ENCODE results near the gene YY2. TPM values are rescaled to one million over a fixed set of nuclear protein-coding genes. Genes with fewer than 3 reads are reported as not detected.
"Not testable (repeated sequence)": the region's sequence is repeated elsewhere in the genome, so short reads cannot be mapped to it uniquely, and the experiment has no call there.

YY2 gene
- polyA plus RNA-seq, 2 of the 4 experiments (the other 2 are of a cell fraction), result 1.8 to 3.2 TPM

DNA sequence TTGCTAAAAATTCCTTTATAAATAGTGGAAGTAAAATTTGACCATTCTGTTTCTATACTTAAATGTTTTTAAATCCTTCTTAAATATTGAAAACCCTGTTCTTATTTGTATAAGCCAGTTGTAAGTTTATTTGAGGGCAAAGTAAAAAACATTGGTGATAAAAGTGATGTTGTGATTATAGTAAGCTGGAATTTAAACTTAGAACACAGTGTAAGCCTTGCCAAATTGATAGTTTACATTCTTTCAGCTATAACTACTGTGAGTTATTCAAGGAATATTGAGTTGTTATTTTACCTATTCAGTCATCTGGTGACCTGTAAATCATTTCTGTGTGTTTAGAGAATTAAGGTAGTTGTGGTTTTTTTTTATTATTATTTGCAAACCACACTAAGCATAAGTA lies 9.6 kb downstream of the YY2 start:
- DNase-seq (ENCODE audit: low read depth in 1 of 2, low spot score in 1 of 2) (no peak), ATAC-seq (no peak), FAIRE-seq (peak; percentile 13)
- H3K4me3 ChIP-seq, result no peak overlapping the region
- H3K4me2 ChIP-seq, result no peak overlapping the region
- TF ChIP-seq NPAS2 (CRISPR knock-in tag; IDR thresholded peaks at IDR 0.05; ENCODE audit: borderline replicate concordance) (no peak), CEBPB (IDR thresholded peaks at IDR 0.05) (no peak), ZSCAN20 (CRISPR knock-in tag; IDR thresholded peaks at IDR 0.05) (no peak)
- ChIA-PET POLR2A (no interaction called here), CTCF (no interaction called here)
- no peaks in the 10 kb centered on the region for H3K4me1 ChIP-seq
- no peak overlapping the region for H3K27ac ChIP-seq
- H3K9me3 ChIP-seq, result no peaks in the 10 kb centered on the region

DNA sequence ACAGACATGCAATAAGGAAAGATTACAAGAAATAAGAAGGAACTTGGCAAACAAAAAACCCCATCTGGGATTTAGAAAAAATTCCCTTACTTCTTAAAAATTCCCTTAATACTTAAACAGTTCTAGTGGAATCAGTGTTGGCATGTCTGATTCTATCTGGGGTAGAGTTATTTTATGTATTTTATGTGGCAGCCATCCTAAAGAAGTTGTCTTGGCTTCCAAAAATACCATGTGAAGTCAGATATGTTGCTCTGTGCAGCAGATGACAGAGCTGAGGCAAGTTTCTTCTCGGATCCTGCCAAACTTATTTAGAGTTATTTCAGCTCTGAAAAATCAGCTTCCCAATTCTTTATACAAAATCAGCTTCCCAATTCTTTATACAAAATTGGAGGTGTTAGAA lies 14.7 kb downstream of the YY2 start:
- H3K4me3 ChIP-seq, result no peak overlapping the region
- ATAC-seq (no peak), FAIRE-seq (no peak), DNase-seq (ENCODE audit: low read depth in 1 of 2, low spot score in 1 of 2) (no peak)
- POLR2A ChIA-PET, result no interaction called here
- CTCF ChIA-PET, result interaction anchor here (0.7 kb wide), 1 partner anchor 10 kb away, joined by 3 read pairs; no protein-coding TSS in a partner anchor
- TF ChIP-seq HEYL (CRISPR knock-in tag; IDR thresholded peaks at IDR 0.05) (no peak), KDM5A (IDR thresholded peaks at IDR 0.05) (no peak), TP53 (CRISPR knock-in tag; IDR thresholded peaks at IDR 0.05) (no peak), ZSCAN20 (CRISPR knock-in tag; IDR thresholded peaks at IDR 0.05) (no peak), POLR2AphosphoS2 (conservative IDR thresholded peaks at IDR 0.05; ENCODE audit: low read length) (no peak)
- no peaks in the 10 kb centered on the region for H3K4me1 ChIP-seq
- H3K27ac ChIP-seq, result no peak overlapping the region
- no peak overlapping the region for H3K4me2 ChIP-seq
- no peaks in the 10 kb centered on the region for H3K9me3 ChIP-seq
- 100% methylated on average over 1 of the region's 1 CpG for WGBS (ENCODE audit: missing lambda C conversion rate)

DNA sequence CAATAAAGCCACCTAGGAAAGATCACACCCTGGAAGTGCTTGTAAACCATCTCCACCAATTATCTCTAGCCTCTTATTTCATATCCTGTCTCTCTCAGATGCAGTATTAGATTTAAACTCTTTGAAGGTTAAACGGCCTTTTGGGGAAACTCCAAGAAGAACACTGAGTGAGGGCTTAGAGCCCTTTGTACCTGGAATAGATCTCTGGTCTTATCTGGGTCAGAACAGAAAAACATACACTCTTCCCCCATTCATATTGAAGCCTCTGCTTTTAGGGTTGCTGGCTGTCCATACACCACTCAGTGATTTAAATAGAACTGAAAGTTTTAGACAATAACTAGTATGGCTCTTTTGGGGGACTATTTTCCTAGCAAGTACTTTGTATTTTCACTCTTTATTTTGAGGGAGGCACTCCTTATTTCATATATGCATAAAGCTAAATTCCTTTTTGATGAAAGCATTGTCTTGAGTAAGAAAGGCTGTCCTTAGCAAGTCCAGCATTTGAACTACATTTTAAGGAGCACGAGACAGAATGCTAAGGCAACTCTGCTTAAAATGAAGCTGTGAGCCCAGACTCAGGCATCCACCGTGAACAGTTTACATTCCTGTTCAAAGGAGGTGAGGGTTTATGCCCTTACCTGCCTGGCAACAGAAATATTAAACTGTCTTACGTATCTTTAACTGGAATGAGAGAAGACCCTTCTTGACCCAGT lies 17.4 kb downstream of the YY2 start:
- Histone ChIP-seq H3K9me3 (no peaks in the 10 kb centered on the region), H3K4me2 (no peak overlapping the region), H3K4me1 (no peaks in the 10 kb centered on the region), H3K4me3 (no peak overlapping the region), H3K27ac (no peak overlapping the region)
- POLR2A ChIA-PET, result no interaction called here
- DNase-seq (ENCODE audit: low read depth in 1 of 2, low spot score in 1 of 2) (no peak), ATAC-seq (no peak), FAIRE-seq (no peak)
- CTCF ChIA-PET, result no interaction called here
- 91% methylated on average over 4 of the region's 4 CpGs for whole genome bisulfite sequencing (ENCODE audit: missing lambda C conversion rate)
- TF ChIP-seq MAFK (IDR thresholded peaks at IDR 0.05; ENCODE audit: partially characterized antibody), result no peak

DNA sequence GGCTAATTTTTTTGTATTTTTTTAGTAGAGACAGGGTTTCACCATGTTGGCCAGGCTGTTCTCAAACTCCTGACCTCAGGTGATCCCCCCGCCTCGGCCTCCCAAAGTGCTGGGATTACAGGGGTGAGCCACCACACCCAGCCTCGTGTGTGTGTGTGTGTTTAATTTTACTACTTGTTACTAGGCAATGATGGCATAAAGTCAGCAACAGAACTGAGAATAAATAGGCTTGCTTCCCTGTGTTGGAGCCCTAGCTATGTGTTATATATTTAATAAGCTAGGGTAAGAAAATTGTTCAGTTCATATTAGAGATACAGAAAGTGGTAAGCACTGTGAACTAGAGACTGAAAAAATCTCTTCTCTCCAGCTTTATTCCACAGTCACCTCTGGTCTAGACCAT lies 18.4 kb downstream of the YY2 start:
- H3K9me3 ChIP-seq; H3K4me2 ChIP-seq; CTCF ChIA-PET; DNase-seq (ENCODE audit: low read depth in 1 of 2, low spot score in 1 of 2); POLR2A ChIA-PET; H3K27ac ChIP-seq; H3K4me3 ChIP-seq; H3K4me1 ChIP-seq; ATAC-seq: not testable (repeated sequence)
- 75% methylated on average over 3 of the region's 3 CpGs for WGBS (ENCODE audit: missing lambda C conversion rate)
- peak; percentile 13 for FAIRE-seq

DNA sequence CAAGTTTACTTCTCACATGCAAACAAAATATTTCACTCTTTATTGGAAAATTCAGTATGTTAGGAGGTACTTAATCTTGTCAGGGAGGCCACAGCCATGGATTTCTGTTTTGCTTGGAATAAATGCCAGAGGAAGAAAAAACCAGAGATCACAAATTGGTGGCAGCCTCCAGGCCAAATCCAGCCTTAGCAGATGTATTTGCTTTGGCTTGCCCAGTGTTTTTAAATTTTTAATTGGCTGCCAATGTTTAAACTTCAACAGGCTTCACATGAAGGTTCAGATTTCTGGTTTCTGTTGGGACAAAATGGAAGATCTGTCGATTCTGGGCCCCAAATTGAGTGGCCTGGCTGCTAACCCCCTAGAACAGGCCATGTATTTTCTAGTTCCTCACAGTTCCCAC lies 19.2 kb downstream of the YY2 start:
- Histone ChIP-seq H3K4me3 (no peak overlapping the region), H3K4me2 (no peak overlapping the region), H3K9me3 (no peaks in the 10 kb centered on the region), H3K4me1 (no peaks in the 10 kb centered on the region), H3K27ac (no peak overlapping the region)
- TF ChIP-seq TP53 (CRISPR knock-in tag; IDR thresholded peaks at IDR 0.05), result no peak
- TF ChIP-seq, protein P1, sequence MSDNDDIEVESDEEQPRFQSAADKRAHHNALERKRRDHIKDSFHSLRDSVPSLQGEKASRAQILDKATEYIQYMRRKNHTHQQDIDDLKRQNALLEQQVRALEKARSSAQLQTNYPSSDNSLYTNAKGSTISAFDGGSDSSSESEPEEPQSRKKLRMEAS (IDR thresholded peaks at IDR 0.05), result no peak
- TF ChIP-seq ZNF302 (CRISPR knock-in tag; IDR thresholded peaks at IDR 0.05), result no peak
- TF ChIP-seq MAZ (IDR thresholded peaks at IDR 0.05; ENCODE audit: borderline replicate concordance, low read depth, low read length), result no peak
- no peak for TF ChIP-seq CEBPB (IDR thresholded peaks at IDR 0.05)
- TF ChIP-seq SREBF2 (IDR thresholded peaks at IDR 0.05), result no peak
- TF ChIP-seq MAFK (IDR thresholded peaks at IDR 0.05; ENCODE audit: partially characterized antibody), result no peak
- FAIRE-seq (no peak), DNase-seq (ENCODE audit: low read depth in 1 of 2, low spot score in 1 of 2) (no peak), ATAC-seq (no peak)
- WGBS (ENCODE audit: missing lambda C conversion rate), result 92% methylated on average over 1 of the region's 1 CpG
- POLR2A ChIA-PET, result no interaction called here
- CTCF ChIA-PET, result no interaction called here

DNA sequence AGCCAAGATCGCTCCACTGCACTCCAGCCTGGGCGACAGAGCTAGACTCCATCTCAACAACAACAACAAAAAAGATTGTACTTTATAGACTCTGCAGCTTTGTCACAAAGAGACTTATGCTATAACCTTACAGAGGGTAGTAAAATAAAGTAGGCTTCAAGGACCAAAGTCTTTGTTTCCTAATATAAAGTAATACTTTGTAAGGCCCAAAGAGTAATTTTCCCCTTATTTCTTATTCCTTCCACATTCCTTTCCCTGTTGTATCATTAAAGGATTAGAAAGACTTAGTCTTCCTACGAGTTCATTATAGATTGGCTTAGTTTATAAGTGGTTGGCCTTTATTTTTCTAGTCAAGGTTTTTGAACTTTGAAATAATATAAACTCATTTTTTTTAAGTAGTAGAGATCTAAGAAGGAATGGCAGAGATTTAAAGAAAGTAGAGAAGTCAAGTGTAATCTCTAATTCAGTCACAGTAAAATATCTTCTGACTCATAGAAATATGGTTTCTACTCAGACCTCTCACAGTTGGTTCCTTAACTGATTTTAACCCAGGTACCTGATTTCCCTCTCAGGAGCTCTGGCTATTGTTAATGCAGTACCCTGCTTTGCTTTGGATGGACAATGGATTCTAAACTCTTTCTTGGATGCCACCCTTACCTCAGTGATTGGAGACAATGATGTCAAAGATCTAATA lies 26.2 kb downstream of the YY2 start:
- POLR2A ChIA-PET, result no interaction called here
- no peak for TF ChIP-seq RAD21 (conservative IDR thresholded peaks at IDR 0.05 in 1 of 2, IDR thresholded peaks at IDR 0.05 in 1 of 2)
- TF ChIP-seq ZC3H11A (IDR thresholded peaks at IDR 0.05), result no peak
- TF ChIP-seq CEBPB (IDR thresholded peaks at IDR 0.05), result no peak
- TF ChIP-seq, protein P2, sequence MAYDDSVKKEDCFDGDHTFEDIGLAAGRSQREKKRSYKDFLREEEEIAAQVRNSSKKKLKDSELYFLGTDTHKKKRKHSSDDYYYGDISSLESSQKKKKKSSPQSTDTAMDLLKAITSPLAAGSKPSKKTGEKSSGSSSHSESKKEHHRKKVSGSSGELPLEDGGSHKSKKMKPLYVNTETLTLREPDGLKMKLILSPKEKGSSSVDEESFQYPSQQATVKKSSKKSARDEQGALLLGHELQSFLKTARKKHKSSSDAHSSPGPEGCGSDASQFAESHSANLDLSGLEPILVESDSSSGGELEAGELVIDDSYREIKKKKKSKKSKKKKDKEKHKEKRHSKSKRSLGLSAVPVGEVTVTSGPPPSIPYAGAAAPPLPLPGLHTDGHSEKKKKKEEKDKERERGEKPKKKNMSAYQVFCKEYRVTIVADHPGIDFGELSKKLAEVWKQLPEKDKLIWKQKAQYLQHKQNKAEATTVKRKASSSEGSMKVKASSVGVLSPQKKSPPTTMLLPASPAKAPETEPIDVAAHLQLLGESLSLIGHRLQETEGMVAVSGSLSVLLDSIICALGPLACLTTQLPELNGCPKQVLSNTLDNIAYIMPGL (CRISPR knock-in tag; IDR thresholded peaks at IDR 0.05; ENCODE audit: borderline replicate concordance), result no peak
- no peak for TF ChIP-seq JUNB (IDR thresholded peaks at IDR 0.05)
- no peak for TF ChIP-seq MAFK (IDR thresholded peaks at IDR 0.05; ENCODE audit: partially characterized antibody)
- no peak for TF ChIP-seq SREBF2 (IDR thresholded peaks at IDR 0.05)
- no peak for TF ChIP-seq EP300 (IDR thresholded peaks at IDR 0.05)
- no peak for TF ChIP-seq EHF (CRISPR knock-in tag; IDR thresholded peaks at IDR 0.05)
- TF ChIP-seq SMC3 (IDR thresholded peaks at IDR 0.05), result no peak
- no peak for TF ChIP-seq GATA3 (IDR thresholded peaks at IDR 0.05; ENCODE audit: borderline replicate concordance)
- no peak for FAIRE-seq
- 0 out of 3 replicates have a peak, but pooled peaks cover 3% of the 10 kb centered on the region for H3K4me1 ChIP-seq
- no peaks in the 10 kb centered on the region for H3K9me3 ChIP-seq
- no peak for ATAC-seq
- no peak overlapping the region for H3K27ac ChIP-seq
- CTCF ChIA-PET, result no interaction called here
- H3K4me2 ChIP-seq, result no peak overlapping the region
- H3K4me3 ChIP-seq, result no peak overlapping the region
- DNase-seq (ENCODE audit: low read depth in 1 of 2, low spot score in 1 of 2), result no peak
- 96% methylated on average over 3 of the region's 3 CpGs for WGBS (ENCODE audit: missing lambda C conversion rate)
